HepG2 (cell line): ENCODE measurements around the gene CYP4A22. TPM values are rescaled to one million over a fixed set of nuclear protein-coding genes. Genes with fewer than 3 reads are reported as not detected.

Experiments
- CBX2 ChIP-seq, 2 experiments: fragments of 200-600 bp in 1 of 2; sonication (generic); formaldehyde crosslinking in 1 of 2; IDR thresholded peaks; 2 replicates each; pipeline versions ENCODE4 v1.7.0 to v1.8.1; 2018 to 2022; ENCODE audit warnings: low read depth in 2 of 2, low read length in 1 of 2, mild to moderate bottlenecking in 1 of 2, missing genetic modification reagents in 1 of 2
- ETV5 ChIP-seq: IDR thresholded peaks from 2 replicates; pipeline ENCODE4 v1.6.1; 2018; ENCODE audit warnings: missing biosample characterization, missing genetic modification reagents, inconsistent platforms, borderline replicate concordance
- GFI1 ChIP-seq: sonication (generic); formaldehyde crosslinking; IDR thresholded peaks from 2 replicates; pipeline ENCODE4 v1.5.0; 2020; ENCODE audit warnings: missing genetic modification reagents, mild to moderate bottlenecking, borderline replicate concordance
- HHEX ChIP-seq: IDR thresholded peaks from 2 replicates; pipeline ENCODE4 v1.6.1; 2016; ENCODE audit warnings: control low read depth
- ISX ChIP-seq: sonication (generic); formaldehyde crosslinking; conservative IDR thresholded peaks from 2 replicates; pipeline ENCODE4 v1.5.0; 2020; ENCODE audit warnings: missing genetic modification reagents
- JUNB ChIP-seq: sonication (generic); formaldehyde crosslinking; IDR thresholded peaks from 2 replicates; pipeline ENCODE4 v1.8.0; 2022; ENCODE audit warnings: missing genetic modification reagents, mild to moderate bottlenecking, borderline replicate concordance
- KDM5B ChIP-seq: sonication (generic); formaldehyde crosslinking; IDR thresholded peaks from 2 replicates; pipeline ENCODE4 v1.4.0; 2020; ENCODE audit warnings: missing genetic modification reagents, mild to moderate bottlenecking, borderline replicate concordance
- KDM6A ChIP-seq: IDR thresholded peaks from 2 replicates; pipeline ENCODE4 v1.6.1; 2016; ENCODE audit warnings: low read depth
- KLF16 ChIP-seq, 2 experiments: sonication (generic) in 1 of 2; formaldehyde crosslinking in 1 of 2; IDR thresholded peaks; 2 replicates each; pipeline versions ENCODE4 v1.6.1 to v1.8.0; 2016 to 2023; ENCODE audit warnings: missing genetic modification reagents in 2 of 2, missing compliant biosample characterization in 1 of 2
- PITX1 ChIP-seq: sonication (generic); formaldehyde crosslinking; IDR thresholded peaks from 2 replicates; pipeline ENCODE4 v1.5.1; 2020; ENCODE audit warnings: mild to moderate bottlenecking, missing genetic modification reagents
- RAD21 ChIP-seq: fragments of 450-650 bp; formaldehyde crosslinking; IDR thresholded peaks from 2 replicates; pipeline ENCODE4 v1.5.0; 2020; ENCODE audit warnings: mild to moderate bottlenecking
- SCMH1 ChIP-seq: sonication (generic); formaldehyde crosslinking; IDR thresholded peaks from 2 replicates; pipeline ENCODE4 v1.9.0; 2021; ENCODE audit warnings: missing genetic modification reagents, mild to moderate bottlenecking, borderline replicate concordance
- TARDBP ChIP-seq: sonication (generic); formaldehyde crosslinking; IDR thresholded peaks from 2 replicates; pipeline ENCODE4 v1.8.0; 2022; ENCODE audit warnings: mild to moderate bottlenecking, missing genetic modification reagents
- ZBTB38 ChIP-seq: sonication (generic); formaldehyde crosslinking; IDR thresholded peaks from 2 replicates; pipeline ENCODE4 v1.5.1; 2020; ENCODE audit warnings: mild to moderate bottlenecking, missing genetic modification reagents
- ZFAT ChIP-seq: sonication (generic); formaldehyde crosslinking; conservative IDR thresholded peaks from 2 replicates; pipeline ENCODE4 v1.8.1; 2023; ENCODE audit warnings: missing genetic modification reagents, inconsistent platforms
- ZNF431 ChIP-seq: sonication (generic); formaldehyde crosslinking; IDR thresholded peaks from 2 replicates; pipeline ENCODE4 v1.9.0; 2022; ENCODE audit warnings: missing genetic modification reagents, low read depth, mild to moderate bottlenecking, borderline replicate concordance
- ZNF598 ChIP-seq: sonication (generic); formaldehyde crosslinking; IDR thresholded peaks from 2 replicates; pipeline ENCODE4 v1.5.1; 2020; ENCODE audit warnings: mild to moderate bottlenecking, missing genetic modification reagents, borderline replicate concordance
- ZNF629 ChIP-seq: sonication (generic); formaldehyde crosslinking; conservative IDR thresholded peaks from 2 replicates; pipeline ENCODE4 v1.5.0; 2020; ENCODE audit warnings: missing genetic modification reagents
- ZSCAN12 ChIP-seq: sonication (generic); formaldehyde crosslinking; IDR thresholded peaks from 2 replicates; pipeline ENCODE4 v1.9.0; 2021; ENCODE audit warnings: mild to moderate bottlenecking, missing genetic modification reagents
- polyA plus RNA-seq, 8 experiments: library from polyadenylated mRNA; depleted of rRNA in 3 of 8; stranded (reverse) in 7 of 8; unstranded in 1 of 8; fragments of >200 nt; fragmentation: Illumina TruSeq in 4 of 8; extraction: Trizol in 4 of 8; gene quantifications; 2 replicates each; pipeline versions ENCODE4 v1.2.1 to v1.2.3, GENCODE V29; 2011 to 2016; ENCODE audit warnings: low read depth in 4 of 8, missing spikeins in 1 of 8, mixed read lengths in 1 of 8; ENCODE audit not compliant: insufficient read depth in 1 of 8
- total RNA-seq, 5 experiments: library from RNA; depleted of rRNA; stranded (reverse); fragments of >200 nt; fragmentation: Illumina TruSeq; extraction: Trizol; gene quantifications; 2 replicates each; pipeline ENCODE4 v1.2.3, GENCODE V29; 2016; ENCODE audit warnings: low read depth in 1 of 5
- TF ChIP-seq, protein P1 (sequence below): sonication (generic); formaldehyde crosslinking; IDR thresholded peaks from 2 replicates; pipeline ENCODE4 v1.4.0; 2020; ENCODE audit warnings: missing genetic modification reagents
- TF ChIP-seq, protein P2 (sequence below): sonication (generic); formaldehyde crosslinking; IDR thresholded peaks from 2 replicates; pipeline ENCODE4 v1.4.0; 2020; ENCODE audit warnings: mild to moderate bottlenecking, low read depth, missing genetic modification reagents
- TF ChIP-seq, protein P3 (sequence below): IDR thresholded peaks from 2 replicates; pipeline ENCODE4 v1.6.1; 2016; ENCODE audit warnings: missing compliant biosample characterization, missing genetic modification reagents, borderline replicate concordance
- TF ChIP-seq, protein P4 (sequence below): sonication (generic); formaldehyde crosslinking; IDR thresholded peaks from 2 replicates; pipeline ENCODE4 v1.5.0; 2020; ENCODE audit warnings: missing genetic modification reagents

CYP4A22 gene
- total and polyA plus RNA-seq, 2 of the 13 experiments (the other 11 are each of a cell fraction or from before 2014, with no cell fraction given), result not detected

DNA sequence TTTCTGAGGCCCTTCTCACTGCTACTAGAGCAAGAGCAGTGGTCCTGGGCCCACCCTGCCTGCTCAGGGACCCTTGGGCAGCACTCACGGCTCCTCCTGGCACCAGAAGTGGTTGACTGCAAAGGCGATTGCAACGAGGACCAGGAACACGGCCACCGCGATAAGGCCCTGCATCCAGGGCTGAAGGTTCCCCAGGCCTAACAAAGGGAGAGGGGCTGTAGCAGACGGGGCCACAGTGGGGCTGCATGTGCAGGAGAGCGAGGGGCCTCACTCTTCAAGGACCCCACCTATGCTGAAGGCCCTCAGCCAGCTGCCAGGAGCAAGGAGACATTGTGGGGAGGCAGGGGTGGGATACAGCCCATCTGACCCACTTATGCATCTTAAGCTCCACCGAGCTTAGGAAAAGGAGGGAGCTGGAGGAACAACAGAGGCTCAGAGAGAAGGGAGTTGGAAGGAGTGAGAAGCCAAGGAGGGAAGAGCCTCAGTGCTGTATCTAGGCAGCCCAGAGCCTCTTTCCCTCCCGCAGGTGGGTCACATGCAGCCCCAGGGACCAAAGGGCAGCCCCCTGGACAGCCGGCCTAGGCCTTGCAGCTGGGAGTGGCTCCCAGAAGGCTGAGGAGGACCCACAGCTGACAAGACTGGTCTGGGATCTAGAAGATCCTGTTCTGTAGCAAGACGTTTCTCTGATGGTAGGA is 50.1 kb downstream of the CYP4A22 start (continued):
- 0 out of 2 replicates have a peak, but pooled peaks have one; percentile 9 for TF ChIP-seq ZNF598 (CRISPR knock-in tag)
- 0 out of 2 replicates have a peak, but pooled peaks have one; percentile 21 for TF ChIP-seq KDM5B (CRISPR knock-in tag)
- no peak for TF ChIP-seq HHEX (CRISPR knock-in tag)
- TF ChIP-seq ZFAT (CRISPR knock-in tag), result no peak
- no peak for TF ChIP-seq ZNF431
- no peak for TF ChIP-seq CBX2 (IDR thresholded peaks at IDR 0.05; ENCODE audit: low read depth, low read length)
- no peak for TF ChIP-seq CBX2 (CRISPR knock-in tag; IDR thresholded peaks at IDR 0.05; ENCODE audit: low read depth)
- no peak for TF ChIP-seq SCMH1 (CRISPR knock-in tag)
- no peak for TF ChIP-seq JUNB (CRISPR knock-in tag)
- TF ChIP-seq, protein P1, sequence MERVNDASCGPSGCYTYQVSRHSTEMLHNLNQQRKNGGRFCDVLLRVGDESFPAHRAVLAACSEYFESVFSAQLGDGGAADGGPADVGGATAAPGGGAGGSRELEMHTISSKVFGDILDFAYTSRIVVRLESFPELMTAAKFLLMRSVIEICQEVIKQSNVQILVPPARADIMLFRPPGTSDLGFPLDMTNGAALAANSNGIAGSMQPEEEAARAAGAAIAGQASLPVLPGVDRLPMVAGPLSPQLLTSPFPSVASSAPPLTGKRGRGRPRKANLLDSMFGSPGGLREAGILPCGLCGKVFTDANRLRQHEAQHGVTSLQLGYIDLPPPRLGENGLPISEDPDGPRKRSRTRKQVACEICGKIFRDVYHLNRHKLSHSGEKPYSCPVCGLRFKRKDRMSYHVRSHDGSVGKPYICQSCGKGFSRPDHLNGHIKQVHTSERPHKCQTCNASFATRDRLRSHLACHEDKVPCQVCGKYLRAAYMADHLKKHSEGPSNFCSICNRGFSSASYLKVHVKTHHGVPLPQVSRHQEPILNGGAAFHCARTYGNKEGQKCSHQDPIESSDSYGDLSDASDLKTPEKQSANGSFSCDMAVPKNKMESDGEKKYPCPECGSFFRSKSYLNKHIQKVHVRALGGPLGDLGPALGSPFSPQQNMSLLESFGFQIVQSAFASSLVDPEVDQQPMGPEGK (CRISPR knock-in tag), result 0 out of 2 replicates have a peak, but pooled peaks have one; percentile 24
- TF ChIP-seq TARDBP (CRISPR knock-in tag), result peak; percentile 37; the same call in 1 of the 2 replicates
- TF ChIP-seq, protein P2, sequence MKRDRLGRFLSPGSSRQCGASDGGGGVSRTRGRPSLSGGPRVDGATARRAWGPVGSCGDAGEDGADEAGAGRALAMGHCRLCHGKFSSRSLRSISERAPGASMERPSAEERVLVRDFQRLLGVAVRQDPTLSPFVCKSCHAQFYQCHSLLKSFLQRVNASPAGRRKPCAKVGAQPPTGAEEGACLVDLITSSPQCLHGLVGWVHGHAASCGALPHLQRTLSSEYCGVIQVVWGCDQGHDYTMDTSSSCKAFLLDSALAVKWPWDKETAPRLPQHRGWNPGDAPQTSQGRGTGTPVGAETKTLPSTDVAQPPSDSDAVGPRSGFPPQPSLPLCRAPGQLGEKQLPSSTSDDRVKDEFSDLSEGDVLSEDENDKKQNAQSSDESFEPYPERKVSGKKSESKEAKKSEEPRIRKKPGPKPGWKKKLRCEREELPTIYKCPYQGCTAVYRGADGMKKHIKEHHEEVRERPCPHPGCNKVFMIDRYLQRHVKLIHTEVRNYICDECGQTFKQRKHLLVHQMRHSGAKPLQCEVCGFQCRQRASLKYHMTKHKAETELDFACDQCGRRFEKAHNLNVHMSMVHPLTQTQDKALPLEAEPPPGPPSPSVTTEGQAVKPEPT, result no peak
- TF ChIP-seq ZBTB38, result 0 out of 2 replicates have a peak, but pooled peaks have one; percentile 20
- TF ChIP-seq KDM6A, result no peak
- TF ChIP-seq, protein P3, sequence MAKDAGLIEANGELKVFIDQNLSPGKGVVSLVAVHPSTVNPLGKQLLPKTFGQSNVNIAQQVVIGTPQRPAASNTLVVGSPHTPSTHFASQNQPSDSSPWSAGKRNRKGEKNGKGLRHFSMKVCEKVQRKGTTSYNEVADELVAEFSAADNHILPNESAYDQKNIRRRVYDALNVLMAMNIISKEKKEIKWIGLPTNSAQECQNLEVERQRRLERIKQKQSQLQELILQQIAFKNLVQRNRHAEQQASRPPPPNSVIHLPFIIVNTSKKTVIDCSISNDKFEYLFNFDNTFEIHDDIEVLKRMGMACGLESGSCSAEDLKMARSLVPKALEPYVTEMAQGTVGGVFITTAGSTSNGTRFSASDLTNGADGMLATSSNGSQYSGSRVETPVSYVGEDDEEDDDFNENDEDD (CRISPR knock-in tag), result peak; percentile 44; the same call in 1 of the 2 replicates
- no peak for TF ChIP-seq KLF16 (CRISPR knock-in tag; IDR thresholded peaks at IDR 0.05)
- TF ChIP-seq, protein P4, sequence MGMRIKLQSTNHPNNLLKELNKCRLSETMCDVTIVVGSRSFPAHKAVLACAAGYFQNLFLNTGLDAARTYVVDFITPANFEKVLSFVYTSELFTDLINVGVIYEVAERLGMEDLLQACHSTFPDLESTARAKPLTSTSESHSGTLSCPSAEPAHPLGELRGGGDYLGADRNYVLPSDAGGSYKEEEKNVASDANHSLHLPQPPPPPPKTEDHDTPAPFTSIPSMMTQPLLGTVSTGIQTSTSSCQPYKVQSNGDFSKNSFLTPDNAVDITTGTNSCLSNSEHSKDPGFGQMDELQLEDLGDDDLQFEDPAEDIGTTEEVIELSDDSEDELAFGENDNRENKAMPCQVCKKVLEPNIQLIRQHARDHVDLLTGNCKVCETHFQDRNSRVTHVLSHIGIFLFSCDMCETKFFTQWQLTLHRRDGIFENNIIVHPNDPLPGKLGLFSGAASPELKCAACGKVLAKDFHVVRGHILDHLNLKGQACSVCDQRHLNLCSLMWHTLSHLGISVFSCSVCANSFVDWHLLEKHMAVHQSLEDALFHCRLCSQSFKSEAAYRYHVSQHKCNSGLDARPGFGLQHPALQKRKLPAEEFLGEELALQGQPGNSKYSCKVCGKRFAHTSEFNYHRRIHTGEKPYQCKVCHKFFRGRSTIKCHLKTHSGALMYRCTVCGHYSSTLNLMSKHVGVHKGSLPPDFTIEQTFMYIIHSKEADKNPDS, result no peak
- TF ChIP-seq GFI1, result no peak
- no peak for TF ChIP-seq PITX1
- no peak for TF ChIP-seq ETV5 (CRISPR knock-in tag)
- no peak for TF ChIP-seq ZSCAN12
- no peak for TF ChIP-seq ISX
- 0 out of 2 replicates have a peak, but pooled peaks have one; percentile 8 for TF ChIP-seq RAD21 (CRISPR knock-in tag)
- no peak for TF ChIP-seq ZNF629 (CRISPR knock-in tag)
